ENCODE measurements around the gene PCDHA4. TPM values are rescaled to one million over a fixed set of nuclear protein-coding genes. Genes with fewer than 3 reads are reported as not detected.
"Not testable (repeated sequence)": the region's sequence is repeated elsewhere in the genome, so short reads cannot be mapped to it uniquely, and the experiment has no call there.

The PCDHA4 gene
- total and polyA plus RNA-seq, 2 of the 8 experiments (the other 6 are each of a cell fraction or from before 2014, with no cell fraction given) = 3.7 to 5.7 TPM

DNA sequence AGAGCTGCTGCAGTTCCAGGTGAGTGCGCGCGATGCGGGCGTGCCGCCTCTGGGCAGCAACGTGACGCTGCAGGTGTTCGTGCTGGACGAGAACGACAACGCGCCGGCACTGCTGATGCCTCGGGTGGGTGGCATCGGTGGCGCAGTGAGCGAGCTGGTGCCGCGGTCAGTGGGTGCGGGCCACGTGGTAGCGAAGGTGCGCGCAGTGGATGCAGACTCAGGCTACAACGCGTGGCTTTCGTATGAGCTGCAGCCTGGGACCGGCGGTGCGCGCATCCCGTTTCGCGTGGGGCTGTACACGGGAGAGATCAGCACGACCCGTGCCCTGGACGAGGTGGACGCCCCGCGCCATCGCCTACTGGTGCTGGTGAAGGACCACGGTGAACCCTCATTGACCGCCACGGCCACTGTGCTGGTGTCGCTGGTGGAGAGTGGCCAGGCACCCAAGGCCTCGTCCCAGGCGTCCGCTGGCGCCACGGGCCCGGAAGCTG, 4.0 kb upstream of the PCDHA4 start (continued):
- TF ChIP-seq, protein P1, sequence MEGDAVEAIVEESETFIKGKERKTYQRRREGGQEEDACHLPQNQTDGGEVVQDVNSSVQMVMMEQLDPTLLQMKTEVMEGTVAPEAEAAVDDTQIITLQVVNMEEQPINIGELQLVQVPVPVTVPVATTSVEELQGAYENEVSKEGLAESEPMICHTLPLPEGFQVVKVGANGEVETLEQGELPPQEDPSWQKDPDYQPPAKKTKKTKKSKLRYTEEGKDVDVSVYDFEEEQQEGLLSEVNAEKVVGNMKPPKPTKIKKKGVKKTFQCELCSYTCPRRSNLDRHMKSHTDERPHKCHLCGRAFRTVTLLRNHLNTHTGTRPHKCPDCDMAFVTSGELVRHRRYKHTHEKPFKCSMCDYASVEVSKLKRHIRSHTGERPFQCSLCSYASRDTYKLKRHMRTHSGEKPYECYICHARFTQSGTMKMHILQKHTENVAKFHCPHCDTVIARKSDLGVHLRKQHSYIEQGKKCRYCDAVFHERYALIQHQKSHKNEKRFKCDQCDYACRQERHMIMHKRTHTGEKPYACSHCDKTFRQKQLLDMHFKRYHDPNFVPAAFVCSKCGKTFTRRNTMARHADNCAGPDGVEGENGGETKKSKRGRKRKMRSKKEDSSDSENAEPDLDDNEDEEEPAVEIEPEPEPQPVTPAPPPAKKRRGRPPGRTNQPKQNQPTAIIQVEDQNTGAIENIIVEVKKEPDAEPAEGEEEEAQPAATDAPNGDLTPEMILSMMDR (IDR thresholded peaks at IDR 0.05; ENCODE audit: control extremely low read depth in 1 of 3, insufficient read depth in 1 of 3, low read depth in 1 of 3, low read length in 3 of 3) = no peak

DNA sequence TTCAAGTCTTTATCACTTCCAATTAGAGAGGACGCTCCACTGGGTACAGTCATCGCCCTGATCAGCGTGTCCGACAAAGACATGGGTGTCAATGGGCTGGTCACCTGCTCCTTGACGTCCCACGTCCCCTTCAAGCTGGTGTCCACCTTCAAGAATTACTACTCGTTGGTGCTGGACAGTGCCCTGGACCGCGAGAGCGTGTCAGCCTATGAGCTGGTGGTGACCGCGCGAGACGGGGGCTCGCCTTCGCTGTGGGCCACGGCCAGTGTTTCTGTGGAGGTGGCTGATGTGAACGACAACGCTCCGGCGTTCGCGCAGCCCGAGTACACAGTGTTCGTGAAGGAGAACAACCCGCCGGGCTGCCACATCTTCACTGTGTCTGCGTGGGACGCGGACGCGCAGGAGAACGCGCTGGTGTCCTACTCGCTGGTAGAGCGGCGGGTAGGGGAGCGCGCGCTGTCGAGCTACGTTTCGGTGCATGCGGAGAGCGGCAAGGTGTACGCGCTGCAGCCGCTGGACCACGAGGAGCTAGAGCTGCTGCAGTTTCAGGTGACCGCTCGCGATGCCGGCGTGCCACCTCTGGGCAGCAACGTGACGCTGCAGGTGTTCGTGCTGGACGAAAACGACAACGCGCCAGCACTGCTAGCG, 1.5 kb downstream of the PCDHA4 start:
- not testable (repeated sequence) for H3K4me1 ChIP-seq (replicated peaks in 1 of 4; ENCODE audit: control insufficient read depth in 3 of 4, insufficient read depth in 4 of 4, low read length in 3 of 4); H3K36me3 ChIP-seq (ENCODE audit: control insufficient read depth in 2 of 4, insufficient read depth in 4 of 4, low read length in 3 of 4); H2BK15ac ChIP-seq (ENCODE audit: low read length); H3K56ac ChIP-seq (replicated peaks; ENCODE audit: insufficient read length, low read depth, low read length); H3K79me1 ChIP-seq (ENCODE audit: low read depth, low read length); H2BK120ac ChIP-seq (replicated peaks; ENCODE audit: low read depth, low read length); H4K8ac ChIP-seq (ENCODE audit: extremely low read depth, insufficient read depth, low read length); FAIRE-seq; H3K4me3 ChIP-seq (ENCODE audit: extremely low read depth in 1 of 4, insufficient read depth in 2 of 4, low read depth in 3 of 4, low read length in 4 of 4); H4K5ac ChIP-seq (ENCODE audit: insufficient read length, low read depth, low read length); H3K79me2 ChIP-seq (ENCODE audit: control insufficient read depth in 1 of 2, insufficient read depth in 2 of 2, low read length in 2 of 2); H3K14ac ChIP-seq (ENCODE audit: insufficient read length); H3K23ac ChIP-seq (ENCODE audit: insufficient read length); H2BK5ac ChIP-seq (ENCODE audit: low read depth, low read length); H3K27me3 ChIP-seq (replicated peaks in 1 of 4; ENCODE audit: control insufficient read depth in 3 of 4, extremely low read depth in 1 of 4, insufficient read depth in 3 of 4, low read length in 3 of 4); H2BK20ac ChIP-seq (ENCODE audit: low read length); H3K9me3 ChIP-seq (ENCODE audit: insufficient read depth in 2 of 2, low read depth in 1 of 2, low read length in 1 of 2); H3K4ac ChIP-seq (replicated peaks; ENCODE audit: insufficient read length, low read depth, low read length); H2AFZ ChIP-seq (ENCODE audit: low read length); H4K91ac ChIP-seq (replicated peaks; ENCODE audit: insufficient read length, low read length); DNase-seq (ENCODE audit: low read depth in 1 of 2, low spot score in 2 of 2); H2AK5ac ChIP-seq (ENCODE audit: low read depth, low read length); H3K23me2 ChIP-seq (ENCODE audit: low read depth, low read length); H3K9ac ChIP-seq (replicated peaks in 1 of 4; ENCODE audit: extremely low read depth in 1 of 4, low read depth in 3 of 4, low read length in 3 of 4); H3K27ac ChIP-seq (ENCODE audit: low read depth, low read length); H4K20me1 ChIP-seq (replicated peaks in 1 of 2; ENCODE audit: control insufficient read depth in 1 of 2, insufficient read depth in 2 of 2, low read length in 2 of 2); H3K18ac ChIP-seq (ENCODE audit: extremely low read depth, low read length)
- POLR2A ChIA-PET (ENCODE audit: partially characterized antibody) = interaction anchor here (0.6 to 2.1 kb wide), 6 partner anchors 8 to 232 kb away, joined by 3 to 8 read pairs (median 4); partner anchors contain the start of genes PCDHA1 and PCDHA2
- Histone ChIP-seq H2BK12ac (ENCODE audit: low read depth, low read length) (peak overlapping the region; percentile 46; the same call in 1 of the 2 replicates), H3K4me2 (ENCODE audit: insufficient read depth in 1 of 2, low read depth in 2 of 2, low read length in 2 of 2) (peak overlapping the region in 1 of 2 experiments; percentile 59; a peak in 1 of 4 replicates)
- 98% methylated on average over 56 of the region's 62 CpGs; no CpG with 5 or more reads in 1 of the 2 experiments for WGBS, 2 experiments (ENCODE audit: extremely low coverage in 1 of 2, insufficient coverage in 1 of 2, insufficient read length in 1 of 2, insufficient replicate concordance in 2 of 2, low coverage in 1 of 2, low lambda C conversion rate in 2 of 2, missing lambda C conversion rate in 1 of 2)
- CTCF ChIA-PET (ENCODE audit: partially characterized antibody) = interaction anchor here (0.6 to 5.5 kb wide), 42 partner anchors 8 to 374 kb away, joined by 3 to 59 read pairs (median 6); partner anchors contain the start of genes PCDHA1, PCDHA10, PCDHA11 and PCDHA12
